Gastroesophageal sphincter (tissue), 3 donors: Measurements from ENCODE around the gene SYPL1.

Experiments
- CTCF ChIP-seq, 4 experiments: fragments of 200-600 bp in 2 of 4; fragments of 450-650 bp in 2 of 4; sonication (generic) in 1 of 4; IDR thresholded peaks; one replicate each; pipeline ENCODE4 v1.5.1; 2017 to 2019; ENCODE audit warnings: antibody characterized with exemption in 4 of 4, mild to moderate bottlenecking in 2 of 4, moderate library complexity in 2 of 4
- POLR2AphosphoS5 ChIP-seq: sonication (generic); formaldehyde crosslinking; IDR thresholded peaks from one replicate; pipeline ENCODE4 v1.6.1; 2017; ENCODE audit warnings: antibody characterized with exemption

GRCh38 chr7:106060394-106060920, 51.7 kb downstream of the SYPL1 start:
- TF ChIP-seq POLR2AphosphoS5 = no peak
- TF ChIP-seq CTCF (IDR thresholded peaks at IDR 0.05) = no peak
